Activated gamma-delta T cell treated with anti-CD3 and anti-CD28 coated beads, Interleukin-2, amount 50 U/mL, for 16 hours (primary cell): ENCODE results near the gene LRRK1.

Experiments
- DNase-seq: peaks from one replicate; pipeline ENCODE4 v3.0.0-alpha.2; 2020; ENCODE audit warnings: low read depth

LRRK1 gene

GRCh38 chr15:100909989-100910955, 8.9 kb upstream of the LRRK1 start:
- DNase-seq = no peak

- no peak for DNase-seq
Measured at GRCh38 chr15:100911086-100911485, 8.1 kb upstream of the LRRK1 start.

- DNase-seq = no peak
Measured at GRCh38 chr15:100913961-100914360, 5.2 kb upstream of the LRRK1 start.

GRCh38 chr15:100914876-100915275, 4.3 kb upstream of the LRRK1 start:
- no peak for DNase-seq

GRCh38 chr15:100918034-100918689, 995 bp upstream of the LRRK1 start:
- DNase-seq = peak; percentile 20

- no peak for DNase-seq
Measured at GRCh38 chr15:100919481-100920405, 586 bp downstream of the LRRK1 start.

- DNase-seq = no peak
Measured at GRCh38 chr15:100920516-100921135, 1.5 kb downstream of the LRRK1 start.

GRCh38 chr15:100922192-100923040, 3.3 kb downstream of the LRRK1 start:
- DNase-seq = no peak

GRCh38 chr15:100923076-100923475, 3.9 kb downstream of the LRRK1 start:
- no peak for DNase-seq

- no peak for DNase-seq
Measured at GRCh38 chr15:100923902-100924301, 4.7 kb downstream of the LRRK1 start.

- DNase-seq = no peak
Measured at GRCh38 chr15:100924436-100924835, 5.3 kb downstream of the LRRK1 start.

GRCh38 chr15:100925480-100925879, 6.3 kb downstream of the LRRK1 start:
- no peak for DNase-seq

GRCh38 chr15:100926258-100926657, 7.1 kb downstream of the LRRK1 start:
- DNase-seq = no peak

GRCh38 chr15:100926971-100927756, 8.0 kb downstream of the LRRK1 start:
- no peak for DNase-seq

GRCh38 chr15:100928632-100929280, 9.6 kb downstream of the LRRK1 start:
- no peak for DNase-seq

GRCh38 chr15:100929641-100930042, 10.5 kb downstream of the LRRK1 start:
- no peak for DNase-seq

- no peak for DNase-seq
Measured at GRCh38 chr15:100930306-100930848, 11.2 kb downstream of the LRRK1 start.

- no peak for DNase-seq
Measured at GRCh38 chr15:100931143-100931890, 12.2 kb downstream of the LRRK1 start.
